Adrenal gland (tissue), 5 donors: Measurements from ENCODE around the gene CES1.

Experiments
- POLR2A ChIP-seq, 2 donors: fragments of 450-650 bp; IDR thresholded peaks; one replicate each; pipeline ENCODE4 v1.6.1; 2017; ENCODE audit warnings: antibody characterized with exemption in 2 of 2, mild to moderate bottlenecking in 2 of 2, moderate library complexity in 1 of 2
- TF ChIP-seq, protein P1 (sequence below), 6 experiments: fragments of 450-650 bp in 4 of 6; fragments of 200-600 bp in 2 of 6; sonication (generic) in 1 of 6; IDR thresholded peaks; 1 replicate in 5 of 6; 2 replicates in 1 of 6; pipeline versions ENCODE4 v1.5.1 to v1.8.0; 2016 to 2021; ENCODE audit warnings: antibody characterized with exemption in 6 of 6, mild to moderate bottlenecking in 2 of 6, moderate library complexity in 1 of 6
- donor health status: DM: no; HTN: no; CAD: no.

DNA sequence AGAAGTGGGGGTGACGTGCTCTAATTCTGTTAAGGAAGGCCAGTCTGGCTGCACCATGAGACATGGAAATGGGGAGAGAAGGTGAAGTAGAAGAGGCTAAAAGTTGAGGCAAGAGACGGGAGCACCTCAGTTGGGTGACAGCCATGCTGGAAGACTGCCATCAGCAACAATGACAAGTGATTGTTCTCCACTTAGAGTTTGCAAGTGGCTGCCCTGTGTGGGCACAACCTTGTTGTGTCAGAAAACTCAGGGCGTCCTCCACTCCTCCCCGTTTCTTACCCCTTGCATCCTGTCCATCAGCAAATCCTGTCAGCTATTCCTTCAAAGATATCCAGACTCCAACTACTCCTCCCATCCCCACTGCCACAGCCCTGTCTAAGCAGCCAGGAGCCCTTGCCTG is 17.6 kb downstream of the CES1 start:
- TF ChIP-seq POLR2A (IDR thresholded peaks at IDR 0.05) = no peak
- TF ChIP-seq, protein P1, sequence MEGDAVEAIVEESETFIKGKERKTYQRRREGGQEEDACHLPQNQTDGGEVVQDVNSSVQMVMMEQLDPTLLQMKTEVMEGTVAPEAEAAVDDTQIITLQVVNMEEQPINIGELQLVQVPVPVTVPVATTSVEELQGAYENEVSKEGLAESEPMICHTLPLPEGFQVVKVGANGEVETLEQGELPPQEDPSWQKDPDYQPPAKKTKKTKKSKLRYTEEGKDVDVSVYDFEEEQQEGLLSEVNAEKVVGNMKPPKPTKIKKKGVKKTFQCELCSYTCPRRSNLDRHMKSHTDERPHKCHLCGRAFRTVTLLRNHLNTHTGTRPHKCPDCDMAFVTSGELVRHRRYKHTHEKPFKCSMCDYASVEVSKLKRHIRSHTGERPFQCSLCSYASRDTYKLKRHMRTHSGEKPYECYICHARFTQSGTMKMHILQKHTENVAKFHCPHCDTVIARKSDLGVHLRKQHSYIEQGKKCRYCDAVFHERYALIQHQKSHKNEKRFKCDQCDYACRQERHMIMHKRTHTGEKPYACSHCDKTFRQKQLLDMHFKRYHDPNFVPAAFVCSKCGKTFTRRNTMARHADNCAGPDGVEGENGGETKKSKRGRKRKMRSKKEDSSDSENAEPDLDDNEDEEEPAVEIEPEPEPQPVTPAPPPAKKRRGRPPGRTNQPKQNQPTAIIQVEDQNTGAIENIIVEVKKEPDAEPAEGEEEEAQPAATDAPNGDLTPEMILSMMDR (IDR thresholded peaks at IDR 0.05) = no peak
